Effector CD8-positive, alpha-beta T cell (primary cell): Measurements from ENCODE around the gene EPRS1.
A peak's percentile ranks its signal among the peaks of the same experiment; 100 is the strongest.
"Not testable (repeated sequence)": the region's sequence is repeated elsewhere in the genome, so short reads cannot be mapped to it uniquely, and the experiment has no call there.

Experiments
- DNase-seq: peaks from one replicate; lab custom pipeline; 2025; lab: John Stamatoyannopoulos, UW
- total RNA-seq, 4 experiments: gene quantifications; one replicate each; lab custom pipeline; 2026; lab: John Stamatoyannopoulos, UW

Gene EPRS1
- total RNA-seq = 244 to 506 (median 310) reads per million in 4 experiments

DNA sequence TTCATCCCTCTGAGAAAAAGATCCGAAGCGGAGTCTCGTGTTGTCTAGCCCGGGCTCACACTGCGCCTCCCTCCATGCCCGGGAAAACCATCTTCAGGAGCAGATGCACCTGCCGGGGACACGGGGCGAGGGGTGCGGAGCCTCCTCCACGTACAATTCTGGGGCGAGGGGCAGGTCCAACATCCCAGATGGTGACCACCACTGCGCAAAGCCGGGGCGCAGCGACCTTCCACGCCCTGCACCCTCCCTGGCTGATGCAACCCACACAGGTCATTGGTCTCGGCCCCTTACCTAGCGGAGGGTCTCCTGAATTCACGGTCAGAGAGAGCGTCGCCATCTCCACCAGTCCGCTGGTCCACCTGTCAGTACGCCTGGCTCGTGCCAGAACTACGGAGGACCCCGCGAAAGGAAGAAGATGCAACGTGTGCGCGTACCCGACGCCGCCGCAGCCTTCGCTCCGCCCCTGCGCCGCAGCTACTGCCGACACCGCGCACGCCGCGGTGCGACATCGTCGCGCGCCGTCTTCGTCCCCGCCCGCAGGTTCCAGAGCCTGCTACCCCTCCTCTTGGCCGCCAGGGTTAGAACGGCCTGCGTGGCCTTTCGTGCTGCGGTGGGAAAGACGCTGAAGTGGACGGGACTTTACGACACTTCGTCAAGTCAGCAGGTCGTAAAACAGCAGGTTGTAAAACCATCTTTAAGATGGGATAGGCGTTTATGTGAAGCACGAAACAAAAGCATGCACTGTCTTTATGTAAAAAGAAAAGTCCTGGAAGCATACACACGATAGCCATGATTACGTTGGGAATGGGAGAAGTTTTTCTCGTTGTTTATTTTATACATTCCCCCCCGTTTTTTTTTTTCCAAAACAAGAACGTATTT lies at the start of gene EPRS1:
TSS of gene EPRS1 (minus strand) at position 454 of the 879 bp plus-strand sequence. CDS start at position 337, 117 bp downstream.
- peak; percentile 85 for DNase-seq

DNA sequence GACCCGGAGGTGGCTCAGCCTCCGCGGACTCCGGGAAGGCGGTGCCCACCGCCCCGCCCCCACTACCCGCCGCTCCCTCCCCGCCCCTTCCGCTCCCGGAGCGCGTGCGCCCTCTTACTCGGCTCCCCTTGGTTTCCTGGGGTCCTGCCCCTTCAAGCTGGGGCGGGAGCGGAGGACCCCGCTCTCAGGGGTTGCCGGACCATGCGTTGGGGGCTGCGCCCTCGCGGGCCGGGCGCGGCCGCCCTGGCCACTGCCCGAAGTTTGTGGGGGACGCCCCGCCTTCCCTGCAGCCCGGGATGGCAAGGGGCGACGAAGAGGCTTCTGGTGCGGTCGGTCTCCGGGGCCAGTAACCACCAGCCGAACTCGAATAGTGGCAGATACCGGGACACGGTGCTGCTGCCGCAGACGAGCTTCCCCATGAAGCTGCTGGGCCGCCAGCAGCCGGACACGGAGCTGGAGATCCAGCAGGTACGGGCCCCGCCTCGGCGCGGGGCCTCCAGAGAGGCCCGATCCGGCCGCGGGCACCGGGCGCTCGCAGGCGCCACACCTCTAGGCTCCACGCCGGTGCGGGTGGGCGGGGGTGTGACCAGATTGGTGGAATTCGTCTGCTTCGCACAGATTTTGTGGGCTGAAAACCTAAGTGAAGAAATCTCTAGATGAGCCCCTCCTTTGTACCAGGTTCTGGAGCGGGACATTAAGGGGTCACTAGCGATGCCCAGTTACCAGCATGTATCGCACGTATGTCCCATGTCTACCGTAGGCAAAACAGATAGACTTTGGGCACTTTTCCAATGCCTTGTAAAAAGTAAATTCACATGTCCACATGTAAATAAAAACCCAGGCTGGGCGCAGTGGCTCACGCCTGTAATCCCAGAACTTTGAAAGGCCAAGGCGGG lies 48.0 kb upstream of the EPRS1 start, which contains the start of gene IARS2:
TSS of gene IARS2 (plus strand) at position 117 of the 896 bp plus-strand sequence. CDS start at position 202, 85 bp downstream.
- peak; percentile 87 for DNase-seq

DNA sequence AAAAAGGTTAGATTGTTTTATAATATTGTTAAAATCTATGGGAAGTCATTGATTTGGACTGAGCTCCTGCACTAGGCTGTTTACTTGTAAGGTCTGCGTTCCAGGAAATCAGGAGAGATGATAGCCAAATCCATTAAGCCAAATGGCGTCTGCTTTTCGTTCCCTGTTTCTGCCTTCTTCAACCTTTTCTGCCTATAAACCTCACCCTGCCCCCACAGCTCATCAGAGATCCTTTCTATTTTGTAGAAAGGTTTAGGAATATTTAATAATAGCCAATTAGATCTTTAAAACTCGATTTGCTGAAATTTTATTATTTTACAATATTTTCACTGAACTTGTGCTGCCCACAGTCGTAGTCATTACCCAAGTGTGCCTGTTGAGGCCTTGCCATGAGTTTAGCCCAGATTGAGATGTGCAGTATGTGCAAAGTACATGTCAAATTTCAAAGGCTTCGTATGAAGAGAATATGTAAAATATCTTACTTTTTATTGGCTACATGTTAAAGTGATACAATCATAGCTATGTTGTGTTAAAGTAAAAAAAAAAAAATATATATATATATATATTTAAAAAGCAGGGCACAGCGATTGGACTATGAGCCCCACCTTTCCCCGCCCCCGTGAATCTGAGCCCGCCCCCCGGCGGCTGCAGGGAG lies 47.2 kb upstream of the EPRS1 start:
- no peak for DNase-seq

DNA sequence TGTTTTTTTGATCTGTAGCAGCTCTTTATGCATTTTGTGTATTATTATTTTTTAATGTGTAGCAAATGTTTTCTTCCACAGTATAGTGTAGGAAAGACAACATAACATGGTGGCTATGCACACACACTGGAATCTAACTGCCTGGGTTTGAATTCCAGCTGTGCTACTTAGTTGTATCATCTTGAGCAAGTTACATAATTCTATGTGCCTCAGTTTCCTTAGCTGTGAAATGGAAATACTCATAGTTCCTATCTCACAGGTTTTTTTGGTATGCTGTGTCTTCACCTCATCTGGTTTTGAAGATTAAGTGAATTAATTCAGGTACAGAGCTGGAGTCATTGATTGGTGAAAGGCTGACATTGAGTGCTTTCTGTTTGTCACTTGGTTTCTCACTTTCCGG lies 46.4 kb upstream of the EPRS1 start:
- no peak for DNase-seq

DNA sequence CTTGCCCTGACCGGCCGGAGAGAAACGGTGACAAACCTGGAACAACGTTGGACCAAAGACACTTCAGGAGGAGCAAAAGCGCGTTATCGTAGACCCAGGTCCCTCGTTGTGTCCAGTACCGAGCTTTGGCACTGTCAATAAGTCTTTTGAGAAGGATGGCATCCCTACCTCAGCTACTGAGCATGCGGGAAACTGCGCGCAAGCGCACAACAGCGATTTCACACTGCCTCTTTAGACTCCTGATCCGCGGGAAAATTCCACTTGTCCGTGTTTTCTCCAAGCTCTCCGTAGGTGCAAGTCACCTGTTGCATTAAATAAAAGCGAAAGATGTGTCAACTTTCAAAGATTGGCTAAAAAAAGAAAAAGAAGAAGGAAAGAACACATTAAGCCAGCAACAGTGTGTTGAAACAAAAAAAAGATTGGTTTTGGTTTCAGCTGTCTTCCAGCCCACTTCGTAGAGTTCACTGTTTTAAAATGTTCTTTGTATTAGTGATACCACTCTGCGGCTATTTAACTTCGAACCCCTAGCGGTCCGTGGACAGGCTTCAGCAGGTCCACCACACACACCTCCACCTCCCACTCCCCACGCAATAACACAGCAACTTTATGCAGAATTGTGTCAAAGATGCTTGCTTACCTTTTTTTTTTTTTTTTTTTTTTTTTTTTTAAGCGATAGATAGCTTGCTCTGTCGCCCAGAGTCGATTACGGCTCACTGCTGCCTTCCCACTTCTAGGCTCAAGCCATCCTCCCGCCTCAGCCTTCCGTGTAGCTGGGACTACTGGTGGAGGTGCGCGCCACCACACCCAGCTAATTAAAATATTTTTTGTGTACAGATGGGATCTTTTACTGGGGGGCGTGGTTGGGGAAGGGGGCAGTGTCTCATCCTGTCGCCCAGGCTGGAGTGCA lies 43.6 kb upstream of the EPRS1 start, which contains the start of gene BPNT1:
TSS of gene BPNT1 (minus strand) at position 139 of the 907 bp plus-strand sequence. CDS start 9,942 bp downstream, outside the sequence.
- peak; percentile 97 for DNase-seq

DNA sequence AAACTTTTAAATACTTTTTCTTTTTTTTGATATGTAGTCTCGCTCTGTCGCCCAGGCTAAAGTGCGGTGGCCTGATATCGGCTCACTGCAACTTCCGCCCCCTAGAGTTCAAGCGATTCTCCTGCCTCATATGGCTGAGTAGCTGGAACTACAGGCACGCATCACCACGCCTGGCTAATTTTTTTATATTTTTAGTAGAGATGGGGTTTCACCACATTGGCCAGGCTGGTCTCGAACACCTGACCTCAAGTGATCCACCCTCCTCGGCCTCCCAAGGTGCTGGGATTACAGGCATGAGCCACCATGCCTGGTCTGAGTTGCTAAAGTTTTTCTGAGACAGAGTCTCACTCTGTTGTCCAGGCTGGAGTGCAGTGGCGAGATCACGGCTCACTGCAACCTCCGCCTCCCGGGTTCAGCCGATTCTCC lies 40.0 kb upstream of the EPRS1 start:
- DNase-seq = not testable (repeated sequence)

DNA sequence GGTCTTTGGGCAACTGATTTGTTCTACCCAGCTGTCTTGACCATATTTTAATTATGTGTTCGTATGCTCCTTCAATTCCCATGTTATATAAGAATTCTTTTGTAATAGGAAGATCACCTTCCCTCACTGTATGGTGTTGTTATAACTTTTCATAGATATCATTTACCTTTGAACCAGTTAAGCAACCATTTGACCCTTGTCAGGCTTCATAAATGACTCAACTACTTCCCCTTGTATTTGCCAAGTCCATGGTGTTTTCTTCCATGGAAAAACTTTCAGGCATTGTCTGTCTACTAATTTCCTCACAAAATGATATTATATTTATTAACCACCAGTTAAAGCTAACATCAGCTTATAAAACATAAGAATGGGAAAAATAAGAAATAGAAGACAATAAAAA lies 38.2 kb upstream of the EPRS1 start:
- no peak for DNase-seq

DNA sequence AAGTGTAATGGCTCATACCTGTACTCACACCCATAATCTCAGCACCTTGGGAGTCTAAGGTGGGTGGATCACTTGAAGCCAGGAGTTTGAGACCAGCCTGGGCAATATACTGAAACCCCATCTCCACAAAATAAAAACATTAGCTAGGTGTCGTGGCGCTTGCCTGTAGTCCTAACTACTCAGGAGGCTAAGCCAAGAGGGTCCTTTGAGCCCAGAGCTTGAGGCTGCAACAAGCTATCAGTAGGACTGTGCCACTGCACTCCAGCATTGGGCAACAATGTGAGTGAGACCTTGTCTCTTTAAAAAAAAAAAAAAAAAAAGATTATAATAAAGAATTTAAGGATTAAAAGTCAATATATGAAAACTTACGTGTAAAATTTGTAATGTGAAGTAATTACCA lies 31.6 kb upstream of the EPRS1 start:
- DNase-seq = no peak

DNA sequence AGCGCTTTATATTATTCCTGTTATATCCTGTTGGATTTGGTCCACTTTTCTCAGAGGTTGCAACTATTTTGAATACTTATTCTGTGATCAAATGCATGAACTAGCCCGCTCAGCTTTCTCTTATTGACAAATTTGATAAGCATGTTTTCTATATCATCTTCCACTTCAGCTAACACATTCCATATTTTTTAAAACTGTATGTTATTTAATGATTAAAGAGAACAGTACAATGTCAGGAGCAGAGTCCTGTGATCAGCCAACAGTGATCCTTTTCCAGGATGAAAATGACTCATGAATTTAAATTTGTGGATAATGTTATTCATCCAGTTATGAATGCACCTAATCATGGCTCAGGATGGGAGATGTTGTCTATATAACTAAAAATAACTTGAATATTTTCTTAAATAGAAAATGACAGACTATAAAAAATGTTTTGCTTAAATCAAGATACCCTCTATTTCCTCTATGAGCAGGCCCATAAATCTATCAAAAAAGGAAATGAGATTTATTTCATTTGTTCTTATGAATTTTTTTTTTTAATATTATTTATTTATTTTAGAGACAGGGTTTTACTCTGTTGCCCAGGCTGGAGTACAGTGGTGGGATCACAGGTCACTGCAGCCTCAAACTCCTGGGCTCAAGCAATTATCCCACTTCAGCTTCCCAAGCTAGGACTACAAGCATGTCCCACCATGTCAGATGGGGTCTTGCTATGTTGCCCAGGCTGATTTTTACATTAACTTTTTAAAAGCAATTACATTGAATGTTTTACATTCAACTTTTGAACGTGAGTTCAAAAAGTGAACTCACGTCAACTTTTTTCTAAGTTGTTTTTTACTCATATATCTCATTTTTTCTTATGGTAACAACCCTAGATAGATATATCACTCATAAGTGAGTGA lies 30.8 kb upstream of the EPRS1 start:
- no peak for DNase-seq

DNA sequence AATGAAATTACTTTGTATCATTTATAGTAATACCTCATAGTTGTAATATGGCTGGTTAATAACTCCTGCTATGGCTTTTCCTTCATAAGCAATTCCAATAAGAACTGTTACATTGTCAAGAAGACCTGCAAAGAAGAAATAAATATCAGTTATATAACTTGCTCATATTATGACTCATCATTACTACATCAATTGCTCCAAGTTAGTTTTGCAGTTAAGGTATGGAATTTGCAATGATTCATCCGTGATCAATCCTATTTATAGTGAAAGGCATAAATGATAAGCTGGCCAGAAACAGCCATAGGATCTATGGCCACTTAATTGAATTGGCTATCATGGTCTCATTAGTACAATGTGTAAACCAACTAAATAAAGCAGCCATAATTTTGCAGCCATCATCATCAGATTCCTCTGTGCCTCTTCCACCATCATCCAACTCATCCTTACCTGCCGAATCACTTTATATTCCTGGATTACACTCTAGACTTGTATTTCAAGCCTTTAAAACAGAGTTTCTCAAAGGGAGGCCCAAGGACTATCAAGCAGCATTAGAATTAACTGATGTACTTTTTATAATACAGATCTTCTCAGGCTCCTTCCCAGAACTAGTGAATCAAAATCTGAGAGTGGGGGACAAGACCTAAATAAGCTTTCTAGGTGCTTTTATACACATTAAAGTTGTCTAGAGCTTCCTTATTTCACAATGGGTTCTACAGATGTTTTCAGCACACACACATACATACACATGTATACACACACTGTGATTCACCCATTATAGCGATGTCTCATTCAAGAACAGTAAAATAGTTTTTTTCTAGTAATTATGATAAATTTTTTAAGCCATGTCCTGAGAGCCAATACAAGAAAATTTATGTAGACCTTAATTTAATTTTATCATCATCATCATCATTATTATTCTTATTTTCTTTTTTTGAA lies 21.2 kb upstream of the EPRS1 start:
- no peak for DNase-seq

DNA sequence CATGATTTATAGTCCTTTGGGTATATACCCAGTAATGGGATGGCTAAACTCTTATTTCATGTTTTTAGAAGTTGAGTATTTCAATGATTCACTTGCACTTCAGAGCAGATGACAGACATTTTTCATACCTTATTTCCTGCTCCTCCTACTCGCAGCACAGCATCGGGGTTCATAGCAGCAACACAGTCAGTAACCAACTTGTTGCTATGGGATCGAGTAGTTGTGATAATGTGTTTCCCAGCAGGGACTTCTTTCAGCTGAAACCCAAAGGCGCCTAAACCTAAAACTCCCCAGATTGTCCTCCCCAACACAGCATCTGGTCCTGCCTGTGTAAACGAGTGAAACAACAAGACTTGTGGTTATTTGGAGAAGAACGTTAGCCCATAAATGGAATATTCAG lies 16.3 kb upstream of the EPRS1 start:
- DNase-seq = no peak

DNA sequence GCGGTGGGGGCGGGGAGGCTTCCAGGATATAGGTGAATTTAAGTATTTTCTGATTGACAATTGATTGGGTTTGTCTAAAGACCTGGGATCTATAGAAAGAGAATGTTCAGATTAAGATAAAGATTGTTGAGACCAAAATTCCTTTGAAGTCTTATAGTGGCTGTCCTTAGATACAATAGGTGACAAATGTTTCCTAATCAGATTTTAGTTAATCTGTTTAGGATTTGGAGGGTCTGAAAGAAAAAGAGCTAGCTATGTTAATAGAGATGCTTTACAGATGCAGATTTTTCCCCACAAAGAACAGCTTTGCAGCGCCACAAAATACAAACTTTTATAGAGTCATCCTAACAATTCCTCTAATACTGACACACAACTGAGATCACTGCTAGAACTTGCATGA lies 14.6 kb upstream of the EPRS1 start:
- no peak for DNase-seq

DNA sequence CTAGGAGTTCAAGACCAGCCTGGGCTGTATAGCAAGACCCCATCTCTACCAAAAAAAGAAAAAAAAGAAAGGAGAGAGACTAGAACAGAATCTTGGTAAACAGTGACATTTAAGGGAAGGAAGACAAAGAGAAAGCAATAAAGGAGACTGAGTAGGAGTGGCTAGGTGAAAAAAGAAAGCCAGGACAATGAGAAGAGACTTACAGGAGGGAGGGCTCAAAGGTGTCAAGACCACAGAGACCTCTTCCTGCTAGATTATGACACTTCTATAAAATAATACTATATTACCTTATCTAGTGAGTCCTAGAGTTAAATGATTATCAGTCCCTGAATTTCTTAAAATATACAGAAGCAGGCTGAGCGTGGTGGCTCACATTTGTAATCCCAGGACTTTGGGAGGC lies 10.1 kb upstream of the EPRS1 start:
- no peak for DNase-seq

DNA sequence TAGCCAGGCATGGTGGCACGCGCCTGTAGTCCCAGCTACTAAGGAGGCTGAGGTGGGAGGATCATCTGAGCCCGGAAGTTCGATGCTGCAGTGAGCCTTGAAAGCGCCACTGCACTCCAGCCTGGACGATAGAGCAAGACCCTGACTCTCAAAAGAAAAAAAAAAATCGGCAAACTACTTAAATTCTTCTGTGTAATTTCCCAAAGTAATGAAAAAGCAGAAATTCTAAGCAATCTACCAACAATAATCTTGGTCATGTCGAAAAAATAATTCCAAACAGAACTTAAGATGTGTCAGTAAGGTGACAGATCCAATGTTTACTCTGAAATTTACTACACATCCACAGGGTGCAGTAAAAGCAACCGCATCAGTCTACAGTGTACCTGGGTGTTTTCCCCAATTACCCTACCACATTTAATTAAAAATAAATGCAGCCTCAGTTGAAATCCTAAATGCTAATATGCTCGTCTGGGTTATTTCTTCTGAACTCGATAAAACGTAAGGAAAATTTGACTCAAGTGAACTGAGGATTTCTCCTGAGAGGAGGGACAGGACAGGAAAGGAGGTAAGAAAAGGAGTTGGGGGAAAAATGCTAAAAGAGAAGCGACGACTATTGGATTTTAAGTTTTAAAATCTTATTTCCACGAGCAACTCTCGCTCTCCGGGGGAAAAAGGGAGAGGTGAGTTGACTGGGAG lies 801 bp downstream of the EPRS1 start:
- no peak for DNase-seq

DNA sequence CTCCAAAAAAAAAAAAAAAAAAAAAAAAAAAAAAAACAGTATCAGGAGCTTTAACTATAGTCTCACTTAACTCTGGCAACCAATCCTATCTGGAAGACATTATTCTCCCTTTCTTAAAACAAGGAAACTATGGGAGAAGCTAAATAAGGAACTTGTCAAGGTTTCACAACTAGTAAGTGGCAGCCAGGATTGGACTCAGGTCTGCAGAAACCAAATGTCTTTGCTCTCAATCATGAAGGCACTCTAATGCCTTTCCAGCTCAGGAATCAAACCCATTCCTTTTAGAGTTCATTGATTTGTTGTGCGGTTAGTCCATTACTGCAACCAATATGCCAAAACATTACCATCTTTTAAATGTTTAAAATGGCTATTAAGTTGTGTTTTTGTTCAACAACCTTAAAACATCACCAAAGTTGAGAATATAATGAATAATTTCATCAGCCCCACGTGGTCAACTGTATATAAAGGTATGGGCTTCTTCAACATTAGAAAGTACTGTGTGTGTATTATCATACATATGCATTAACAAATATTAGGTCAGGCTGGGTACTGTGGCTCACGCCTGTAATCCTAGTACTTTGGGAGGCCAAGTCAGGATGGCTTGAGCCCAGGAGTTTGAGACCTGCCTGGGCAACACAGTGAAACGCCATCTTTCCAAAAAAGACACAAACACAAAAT lies 1.5 kb downstream of the EPRS1 start:
- no peak for DNase-seq

DNA sequence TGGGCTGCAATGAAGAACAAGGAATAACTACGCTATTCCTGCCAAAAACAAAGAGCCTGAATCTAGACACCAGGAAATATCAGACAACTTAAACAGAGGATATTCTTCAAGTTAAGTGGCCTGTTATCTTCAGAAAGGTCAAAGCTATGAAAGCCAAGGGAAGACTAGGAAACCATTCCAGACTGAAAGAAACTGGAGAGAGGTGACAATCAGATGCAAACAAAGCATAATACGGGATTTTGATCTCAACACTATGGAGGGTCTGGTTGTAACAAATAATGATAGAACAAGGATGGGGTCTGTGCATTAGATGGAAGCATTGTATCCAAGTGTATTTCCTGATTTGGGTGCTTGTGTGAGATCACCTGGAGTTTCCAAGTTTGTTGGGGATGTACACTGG lies 2.7 kb downstream of the EPRS1 start:
- no peak for DNase-seq

DNA sequence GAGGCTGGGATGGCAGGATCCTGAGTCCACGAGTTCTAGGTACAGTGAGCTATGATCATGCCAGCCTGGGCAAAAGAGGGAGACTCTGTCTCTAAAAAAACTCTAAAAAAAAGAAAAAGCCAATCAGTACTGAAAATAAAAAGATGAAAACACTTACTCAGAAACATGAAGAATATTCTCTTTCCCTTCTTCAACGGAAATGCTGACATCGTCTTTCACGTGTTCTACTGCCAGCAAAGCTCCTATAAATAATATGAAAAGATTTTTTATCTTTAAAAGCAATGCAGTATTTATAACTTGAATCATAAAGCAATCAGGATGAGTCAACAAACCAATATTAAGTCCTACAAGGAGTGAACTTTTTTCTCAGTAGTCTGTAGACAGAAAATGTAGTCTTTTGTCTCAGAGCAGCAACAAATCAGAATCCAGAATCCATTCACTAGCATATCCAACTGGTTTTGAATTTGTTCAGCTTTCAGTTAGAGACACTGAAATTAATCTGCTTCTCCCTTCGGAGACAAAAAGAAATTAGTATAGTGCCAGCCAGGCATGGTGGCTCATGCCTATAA lies 6.2 kb downstream of the EPRS1 start:
- DNase-seq = no peak
